ENCODE data around the gene ZNRF4. TPM values are rescaled to one million over a fixed set of nuclear protein-coding genes. Genes with fewer than 3 reads are reported as not detected.

ZNRF4 gene
- total and polyA plus RNA-seq, 2 donors from 2014 or later, result not detected

GRCh38 chr19:5423567-5424125, 31.6 kb upstream of the ZNRF4 start:
- Histone ChIP-seq H3K4me3 (ENCODE audit: low read length in 3 of 3) (no peak overlapping the region), H3K36me3 (ENCODE audit: control insufficient read depth in 2 of 3, insufficient read depth in 3 of 3, low read length in 3 of 3) (no peaks in the 10 kb centered on the region), H3K9me3 (ENCODE audit: control insufficient read depth in 2 of 3, insufficient read depth in 1 of 3, low read length in 3 of 3) (no peaks in the 10 kb centered on the region), H3K4me1 (ENCODE audit: control insufficient read depth in 2 of 3, insufficient read depth in 2 of 3, low read depth in 1 of 3, low read length in 3 of 3) (no peaks in the 10 kb centered on the region), H3K9ac (ENCODE audit: low read length in 3 of 3) (no peak overlapping the region), H3K27ac (ENCODE audit: low read depth in 2 of 2, low read length in 2 of 2) (no peak overlapping the region), H3K27me3 (ENCODE audit: control insufficient read depth, insufficient read depth, low read length) (no peaks in the 10 kb centered on the region)
- intact Hi-C loops (cut with DNase I), result no loop called here
- TF ChIP-seq CTCF (IDR thresholded peaks at IDR 0.05; ENCODE audit: borderline replicate concordance, extremely low read depth, insufficient read depth), result no peak
- FAIRE-seq, result no peak
- no peak for DNase-seq

- Histone ChIP-seq H3K27ac (ENCODE audit: low read depth in 2 of 2, low read length in 2 of 2) (no peak overlapping the region), H3K9me3 (ENCODE audit: control insufficient read depth in 2 of 3, insufficient read depth in 1 of 3, low read length in 3 of 3) (no peaks in the 10 kb centered on the region), H3K27me3 (ENCODE audit: control insufficient read depth, insufficient read depth, low read length) (no peaks in the 10 kb centered on the region), H3K4me3 (ENCODE audit: low read length in 3 of 3) (no peak overlapping the region), H3K9ac (ENCODE audit: low read length in 3 of 3) (no peak overlapping the region), H3K4me1 (ENCODE audit: control insufficient read depth in 2 of 3, insufficient read depth in 2 of 3, low read depth in 1 of 3, low read length in 3 of 3) (no peaks in the 10 kb centered on the region), H3K36me3 (ENCODE audit: control insufficient read depth in 2 of 3, insufficient read depth in 3 of 3, low read length in 3 of 3) (no peaks in the 10 kb centered on the region)
- intact Hi-C loops (cut with DNase I), result no loop called here
- FAIRE-seq, result no peak
- no peak for DNase-seq
- TF ChIP-seq CTCF (IDR thresholded peaks at IDR 0.05; ENCODE audit: borderline replicate concordance, extremely low read depth, insufficient read depth), result no peak
Observed at GRCh38 chr19:5424192-5424973, 30.8 kb upstream of the ZNRF4 start.

GRCh38 chr19:5425260-5425659, 30.0 kb upstream of the ZNRF4 start:
- Histone ChIP-seq H3K27ac (ENCODE audit: low read depth in 2 of 2, low read length in 2 of 2) (no peak overlapping the region), H3K4me1 (ENCODE audit: control insufficient read depth in 2 of 3, insufficient read depth in 2 of 3, low read depth in 1 of 3, low read length in 3 of 3) (no peaks in the 10 kb centered on the region), H3K4me3 (ENCODE audit: low read length in 3 of 3) (no peak overlapping the region), H3K36me3 (ENCODE audit: control insufficient read depth in 2 of 3, insufficient read depth in 3 of 3, low read length in 3 of 3) (no peaks in the 10 kb centered on the region), H3K27me3 (ENCODE audit: control insufficient read depth, insufficient read depth, low read length) (no peaks in the 10 kb centered on the region), H3K9ac (ENCODE audit: low read length in 3 of 3) (no peak overlapping the region), H3K9me3 (ENCODE audit: control insufficient read depth in 2 of 3, insufficient read depth in 1 of 3, low read length in 3 of 3) (no peaks in the 10 kb centered on the region)
- intact Hi-C loops (cut with DNase I), result no loop called here
- TF ChIP-seq CTCF (IDR thresholded peaks at IDR 0.05; ENCODE audit: borderline replicate concordance, extremely low read depth, insufficient read depth), result no peak
- FAIRE-seq (no peak), DNase-seq (no peak)
